Tibial nerve (tissue), 4 donors: Measurements from ENCODE around the gene RNASE8. TPM values are rescaled to one million over a fixed set of nuclear protein-coding genes. Genes with fewer than 3 reads are reported as not detected.

Experiments
- DNase-seq, 2 donors: peaks; one replicate each; pipeline ENCODE4 v3.0.0-alpha.2; 2019; ENCODE audit warnings: low spot score in 2 of 2
- H3K27ac ChIP-seq, 4 donors: fragments of 200-600 bp; sonication (generic) in 3 of 4; one replicate each; pipeline ENCODE4 v1.5.1; 2017 to 2019; ENCODE audit warnings: mild to moderate bottlenecking in 1 of 4
- H3K27me3 ChIP-seq, 2 donors: fragments of 200-600 bp; sonication (generic) in 1 of 2; one replicate each; pipeline versions ENCODE4 v1.5.1 to v1.6.0; 2017 to 2019
- H3K36me3 ChIP-seq, 3 donors: fragments of 200-600 bp; sonication (generic); one replicate each; pipeline ENCODE4 v1.5.1; 2018 to 2019
- H3K4me1 ChIP-seq, 4 donors: fragments of 200-600 bp; sonication (generic) in 3 of 4; one replicate each; pipeline ENCODE4 v1.5.1; 2017 to 2019
- H3K4me3 ChIP-seq, 4 donors: fragments of 200-600 bp; sonication (generic) in 3 of 4; one replicate each; pipeline ENCODE4 v1.5.1; 2017 to 2019; ENCODE audit warnings: mild to moderate bottlenecking in 1 of 4, moderate library complexity in 1 of 4
- H3K9me3 ChIP-seq, 4 donors: fragments of 200-600 bp; sonication (generic) in 3 of 4; one replicate each; pipeline ENCODE4 v1.5.1; 2017 to 2019
- EP300 ChIP-seq, 2 donors: sonication (generic); formaldehyde crosslinking; IDR thresholded peaks; one replicate each; pipeline ENCODE4 v1.6.1; 2017; ENCODE audit warnings: antibody characterized with exemption in 2 of 2, mild to moderate bottlenecking in 1 of 2
- POLR2A ChIP-seq, 2 donors: fragments of 450-650 bp; IDR thresholded peaks; one replicate each; pipeline ENCODE4 v1.6.1; 2017; ENCODE audit warnings: antibody characterized with exemption in 2 of 2, mild to moderate bottlenecking in 2 of 2, moderate library complexity in 2 of 2
- WGBS, 2 donors: methylation state at CpG; one replicate each; pipeline ENCODE4 v1.1.5; 2018; 5-methylcytosine and 5-hydroxymethylcytosine counted together
- total RNA-seq, 4 donors: library from RNA; depleted of rRNA; stranded (reverse); fragments of >200 nt; gene quantifications; one replicate each; pipeline ENCODE4 v1.1.0, GENCODE V29; 2016
- TF ChIP-seq, protein P1 (sequence below), 5 experiments: fragments of 200-600 bp in 3 of 5; fragments of 450-650 bp in 2 of 5; sonication (generic) in 3 of 5; IDR thresholded peaks; one replicate each; pipeline ENCODE4 v1.5.1; 2016 to 2019; ENCODE audit warnings: antibody characterized with exemption in 5 of 5, mild to moderate bottlenecking in 3 of 5, moderate library complexity in 2 of 5

Gene RNASE8
- total RNA-seq, 4 donors from 2014 or later = not detected

DNA sequence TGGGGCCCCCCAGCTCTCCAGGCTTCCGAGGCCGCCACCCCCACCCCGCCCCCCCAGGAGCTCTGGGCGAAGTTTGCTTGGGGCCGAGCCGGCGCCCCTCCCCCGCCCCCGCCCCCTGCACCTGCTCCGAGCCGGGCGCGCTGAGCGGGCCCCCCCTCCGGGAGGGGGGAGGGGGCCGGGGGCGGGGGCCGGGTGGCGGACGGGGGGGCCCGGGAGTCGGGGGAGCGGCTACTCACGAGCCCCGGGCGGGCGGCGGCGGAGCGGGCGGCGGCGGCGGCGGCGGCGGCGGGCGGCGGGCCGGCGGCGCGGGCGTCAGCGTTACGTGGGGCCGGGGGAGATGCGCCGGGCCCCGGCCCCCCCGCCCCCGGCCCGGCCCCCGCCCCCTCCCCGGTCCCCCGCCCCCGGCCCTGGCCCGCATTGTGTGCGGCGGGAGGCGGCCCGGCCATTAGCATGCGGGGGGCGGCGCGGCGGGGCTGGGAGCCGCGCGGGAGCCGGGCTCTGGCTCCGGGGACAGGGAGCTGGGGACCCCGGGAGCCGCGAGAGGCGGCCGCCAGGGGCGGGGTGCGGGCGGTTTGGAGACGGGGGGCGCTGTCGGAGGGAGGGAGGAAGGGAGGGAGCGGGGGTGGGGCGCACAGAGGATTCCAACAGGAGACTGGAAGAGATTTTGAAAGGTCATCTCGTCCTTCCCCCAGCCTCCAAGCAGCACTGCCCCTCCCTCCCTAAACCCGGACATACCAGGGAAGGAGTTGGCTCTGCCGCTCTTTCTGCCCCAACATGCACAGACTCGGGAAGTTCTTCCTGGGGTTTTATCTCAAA is 40.7 kb downstream of the RNASE8 start, which contains the start of gene ZNF219:
Gene ZNF219 (minus strand): TSS at position 580 of the 816 bp plus-strand sequence. CDS start 5,064 bp downstream, outside the sequence.
- peak in 1 of 2 donors; percentile 47 for DNase-seq
- TF ChIP-seq, protein P1, sequence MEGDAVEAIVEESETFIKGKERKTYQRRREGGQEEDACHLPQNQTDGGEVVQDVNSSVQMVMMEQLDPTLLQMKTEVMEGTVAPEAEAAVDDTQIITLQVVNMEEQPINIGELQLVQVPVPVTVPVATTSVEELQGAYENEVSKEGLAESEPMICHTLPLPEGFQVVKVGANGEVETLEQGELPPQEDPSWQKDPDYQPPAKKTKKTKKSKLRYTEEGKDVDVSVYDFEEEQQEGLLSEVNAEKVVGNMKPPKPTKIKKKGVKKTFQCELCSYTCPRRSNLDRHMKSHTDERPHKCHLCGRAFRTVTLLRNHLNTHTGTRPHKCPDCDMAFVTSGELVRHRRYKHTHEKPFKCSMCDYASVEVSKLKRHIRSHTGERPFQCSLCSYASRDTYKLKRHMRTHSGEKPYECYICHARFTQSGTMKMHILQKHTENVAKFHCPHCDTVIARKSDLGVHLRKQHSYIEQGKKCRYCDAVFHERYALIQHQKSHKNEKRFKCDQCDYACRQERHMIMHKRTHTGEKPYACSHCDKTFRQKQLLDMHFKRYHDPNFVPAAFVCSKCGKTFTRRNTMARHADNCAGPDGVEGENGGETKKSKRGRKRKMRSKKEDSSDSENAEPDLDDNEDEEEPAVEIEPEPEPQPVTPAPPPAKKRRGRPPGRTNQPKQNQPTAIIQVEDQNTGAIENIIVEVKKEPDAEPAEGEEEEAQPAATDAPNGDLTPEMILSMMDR (IDR thresholded peaks at IDR 0.05) = peak in 4 of 5 experiments; percentile 9 to 23 (median 18)
- TF ChIP-seq POLR2A (IDR thresholded peaks at IDR 0.05) (peak in 1 of 2 donors; percentile 16), EP300 (IDR thresholded peaks at IDR 0.05) (peak in 1 of 2 donors; percentile 50)
- whole genome bisulfite sequencing, 2 donors = 1 to 3% methylated on average over 13 to 36 of the region's 90 CpGs
- Histone ChIP-seq H3K36me3 (peaks cover 0 to 2% (median 0%) of the 10 kb centered on the region in 3 donors), H3K4me3 (peak within 1 kb of the TSS; percentile 37 to 83 (median 62)), H3K4me1 (peaks cover 0 to 67% (median 21%) of the 10 kb centered on the region in 4 donors), H3K9me3 (no peaks in the 10 kb centered on the region), H3K27ac (peak within 1 kb of the TSS; percentile 90 to 99 (median 96)), H3K27me3 (no peaks in the 10 kb centered on the region)

DNA sequence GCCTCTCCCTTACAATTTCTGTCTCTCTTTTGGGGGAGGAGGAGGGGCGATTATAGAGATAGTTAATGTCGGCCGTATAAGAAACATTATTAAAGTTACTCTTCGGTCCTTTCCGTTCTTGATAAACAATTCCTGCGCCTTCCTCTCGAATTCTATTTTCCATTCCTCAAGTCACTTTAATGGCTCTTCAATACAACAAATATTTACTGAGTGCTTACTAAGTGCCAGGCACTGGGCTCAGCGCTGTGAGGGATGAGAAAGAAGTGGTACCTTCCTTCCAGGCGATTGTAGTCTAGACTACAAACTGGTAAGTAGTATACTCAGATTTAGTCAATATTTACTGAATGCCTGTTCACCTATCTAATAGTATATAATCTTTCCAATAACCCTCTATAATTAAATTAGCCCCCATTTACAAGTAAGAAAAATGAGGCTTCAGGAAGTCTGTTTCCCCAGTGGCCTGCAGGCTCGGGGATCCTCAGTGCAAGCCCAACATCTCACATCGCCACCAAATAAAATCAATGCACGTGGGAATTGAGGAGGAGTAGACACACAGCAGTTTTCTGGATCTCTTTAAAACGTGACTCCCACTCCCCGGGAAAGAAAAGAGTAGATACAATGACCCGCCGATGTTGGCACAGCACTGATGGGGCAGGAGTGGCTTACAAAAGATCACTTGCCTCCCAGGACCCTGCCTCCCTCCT is 41.4 kb downstream of the RNASE8 start:
- peak overlapping the region; percentile 87 to 97 (median 92) for H3K27ac ChIP-seq
- 6 to 11% methylated on average over 16 of the region's 16 CpGs for WGBS, 2 donors
- H3K4me1 ChIP-seq = peaks cover 0 to 62% (median 21%) of the 10 kb centered on the region in 4 donors

GRCh38 chr14:21099596-21099985 is 42.0 kb downstream of the RNASE8 start:
- H3K9me3 ChIP-seq = no peaks in the 10 kb centered on the region
- H3K4me1 ChIP-seq = peaks cover 0 to 59% (median 22%) of the 10 kb centered on the region in 4 donors
- TF ChIP-seq POLR2A (IDR thresholded peaks at IDR 0.05) (no peak), EP300 (IDR thresholded peaks at IDR 0.05) (no peak)
- TF ChIP-seq, protein P1 (IDR thresholded peaks at IDR 0.05) = no peak
- H3K4me3 ChIP-seq = no peak overlapping the region
- no peak for DNase-seq
- no peaks in the 10 kb centered on the region for H3K27me3 ChIP-seq
- H3K36me3 ChIP-seq = no peaks in the 10 kb centered on the region
- WGBS, 2 donors = 52 to 59% methylated on average over 5 of the region's 5 CpGs
- peak overlapping the region; percentile 87 to 97 (median 92) for H3K27ac ChIP-seq

More for the DNA sequence above, 41.4 kb downstream of the RNASE8 start:
- H3K36me3 ChIP-seq = no peaks in the 10 kb centered on the region
- peak overlapping the region; percentile 34 to 83 (median 62) for H3K4me3 ChIP-seq
- H3K27me3 ChIP-seq = no peaks in the 10 kb centered on the region
- DNase-seq = no peak
- H3K9me3 ChIP-seq = no peaks in the 10 kb centered on the region
- TF ChIP-seq EP300 (IDR thresholded peaks at IDR 0.05) = no peak
- TF ChIP-seq, protein P1 (IDR thresholded peaks at IDR 0.05) = no peak
- TF ChIP-seq POLR2A (IDR thresholded peaks at IDR 0.05) = no peak

DNA sequence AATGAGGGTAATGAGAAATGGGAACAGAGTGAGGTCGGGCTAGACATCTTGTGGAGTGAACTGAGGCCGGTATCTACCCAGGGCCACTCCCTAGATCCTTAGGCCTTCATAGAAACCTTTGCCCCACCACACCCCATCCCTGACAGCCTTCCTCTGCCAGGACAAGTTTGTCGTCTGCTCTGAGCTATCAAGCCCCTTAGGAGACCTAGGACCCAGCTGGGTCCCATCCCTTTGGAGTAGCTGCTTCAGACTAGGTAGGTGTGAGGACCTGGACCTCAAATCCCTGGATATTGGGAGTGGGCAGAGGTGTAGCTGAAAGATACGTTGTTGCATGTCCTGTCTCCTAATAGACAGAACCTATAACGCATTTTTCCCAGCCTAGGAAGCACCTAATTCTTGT is 43.3 kb downstream of the RNASE8 start, which contains the start of gene TMEM253:
Gene TMEM253 (plus strand): TSS at position 136 of the 400 bp plus-strand sequence. CDS start 278 bp downstream, outside the sequence.
- Histone ChIP-seq H3K4me1 (peaks cover 0 to 63% (median 33%) of the 10 kb centered on the region in 4 donors), H3K9me3 (no peaks in the 10 kb centered on the region), H3K27me3 (no peaks in the 10 kb centered on the region), H3K4me3 (no peak within 1 kb of the TSS), H3K36me3 (no peaks in the 10 kb centered on the region), H3K27ac (peak within 1 kb of the TSS in 3 of 4 donors; percentile 87 to 97 (median 95))
- TF ChIP-seq POLR2A (IDR thresholded peaks at IDR 0.05) (no peak), EP300 (IDR thresholded peaks at IDR 0.05) (no peak)
- TF ChIP-seq, protein P1 (IDR thresholded peaks at IDR 0.05) = no peak
- WGBS, 2 donors = 77 to 80% methylated on average over 5 of the region's 5 CpGs
- no peak for DNase-seq
